ENCODE measurements around the gene FRS3.
A peak's percentile ranks its signal among the peaks of the same experiment; 100 is the strongest.

Gene FRS3

DNA sequence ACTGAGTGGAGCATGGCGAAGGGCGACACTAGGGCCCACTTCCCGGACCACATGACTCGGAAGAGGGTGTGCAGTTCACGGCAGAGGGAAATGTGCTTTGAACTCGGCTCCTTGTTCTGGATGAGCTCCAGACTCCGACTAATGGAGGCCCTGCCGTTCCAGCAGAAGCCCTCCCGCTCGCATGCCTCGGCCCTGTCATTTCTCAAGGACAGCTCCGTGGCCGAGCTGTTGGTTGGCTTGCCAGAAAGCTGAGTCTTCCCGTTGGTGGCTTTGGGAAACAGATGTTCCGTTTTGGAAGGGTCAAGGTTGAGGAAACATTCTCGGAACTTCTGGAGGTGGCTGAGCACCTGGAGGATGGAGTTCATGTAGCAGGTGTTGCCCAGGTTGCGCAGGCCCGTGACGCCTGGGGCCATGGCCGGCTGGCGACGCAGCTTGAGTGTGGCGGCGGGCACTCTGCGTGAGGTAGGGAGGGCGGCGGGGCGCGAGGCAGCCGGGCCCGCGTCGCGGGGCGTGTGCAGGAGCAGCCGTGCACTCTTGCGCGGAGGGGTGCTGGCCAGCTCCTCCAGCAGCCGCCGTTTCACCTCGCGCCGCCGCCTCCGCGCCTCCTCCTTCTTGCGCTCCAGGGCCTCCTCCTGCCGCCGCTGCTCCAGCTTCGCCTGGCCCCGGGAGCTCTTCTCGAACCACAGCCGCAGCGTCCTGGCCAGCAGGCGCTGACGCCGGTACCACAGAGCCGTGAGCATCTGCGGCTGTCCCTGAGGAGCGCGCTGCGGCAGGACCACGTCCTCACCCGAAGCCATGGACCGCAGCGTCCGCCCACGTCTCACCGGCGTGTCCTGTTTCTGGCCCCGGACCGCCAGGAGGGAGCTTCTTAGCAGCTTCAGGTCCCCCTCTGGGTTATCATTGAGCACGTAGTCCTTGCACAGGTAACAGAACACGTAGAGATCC is 26.4 kb upstream of the FRS3 start:
- TF ChIP-seq, protein P1, sequence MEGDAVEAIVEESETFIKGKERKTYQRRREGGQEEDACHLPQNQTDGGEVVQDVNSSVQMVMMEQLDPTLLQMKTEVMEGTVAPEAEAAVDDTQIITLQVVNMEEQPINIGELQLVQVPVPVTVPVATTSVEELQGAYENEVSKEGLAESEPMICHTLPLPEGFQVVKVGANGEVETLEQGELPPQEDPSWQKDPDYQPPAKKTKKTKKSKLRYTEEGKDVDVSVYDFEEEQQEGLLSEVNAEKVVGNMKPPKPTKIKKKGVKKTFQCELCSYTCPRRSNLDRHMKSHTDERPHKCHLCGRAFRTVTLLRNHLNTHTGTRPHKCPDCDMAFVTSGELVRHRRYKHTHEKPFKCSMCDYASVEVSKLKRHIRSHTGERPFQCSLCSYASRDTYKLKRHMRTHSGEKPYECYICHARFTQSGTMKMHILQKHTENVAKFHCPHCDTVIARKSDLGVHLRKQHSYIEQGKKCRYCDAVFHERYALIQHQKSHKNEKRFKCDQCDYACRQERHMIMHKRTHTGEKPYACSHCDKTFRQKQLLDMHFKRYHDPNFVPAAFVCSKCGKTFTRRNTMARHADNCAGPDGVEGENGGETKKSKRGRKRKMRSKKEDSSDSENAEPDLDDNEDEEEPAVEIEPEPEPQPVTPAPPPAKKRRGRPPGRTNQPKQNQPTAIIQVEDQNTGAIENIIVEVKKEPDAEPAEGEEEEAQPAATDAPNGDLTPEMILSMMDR (IDR thresholded peaks at IDR 0.05; ENCODE audit: insufficient read depth, low read depth, low read length, missing control alignments) = no peak
- no peak overlapping the region for H3K4me3 ChIP-seq (ENCODE audit: low read length)
- no peak for DNase-seq (ENCODE audit: low read depth)

DNA sequence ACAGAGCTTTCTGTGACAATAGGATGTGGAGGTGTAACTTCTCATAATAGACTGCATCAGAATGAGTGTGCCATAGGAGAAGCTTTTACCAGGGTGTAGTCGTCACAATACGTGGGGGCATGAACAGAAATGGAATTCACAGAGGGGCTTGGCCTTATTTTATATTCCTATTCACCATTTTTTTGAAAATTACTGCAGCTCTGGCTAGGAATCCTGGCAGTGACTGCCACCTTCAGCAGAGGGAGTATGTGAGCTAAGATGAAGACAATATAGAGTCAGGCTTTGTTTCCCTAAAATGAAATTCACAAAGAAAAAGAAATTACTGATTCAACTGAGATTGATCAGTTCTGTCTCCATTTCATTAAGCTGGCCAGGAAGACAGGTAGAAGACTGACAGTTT is 21.7 kb upstream of the FRS3 start:
- TF ChIP-seq, protein P1 (IDR thresholded peaks at IDR 0.05; ENCODE audit: insufficient read depth, low read depth, low read length, missing control alignments) = peak; percentile 73
- DNase-seq (ENCODE audit: low read depth) = peak; percentile 35

DNA sequence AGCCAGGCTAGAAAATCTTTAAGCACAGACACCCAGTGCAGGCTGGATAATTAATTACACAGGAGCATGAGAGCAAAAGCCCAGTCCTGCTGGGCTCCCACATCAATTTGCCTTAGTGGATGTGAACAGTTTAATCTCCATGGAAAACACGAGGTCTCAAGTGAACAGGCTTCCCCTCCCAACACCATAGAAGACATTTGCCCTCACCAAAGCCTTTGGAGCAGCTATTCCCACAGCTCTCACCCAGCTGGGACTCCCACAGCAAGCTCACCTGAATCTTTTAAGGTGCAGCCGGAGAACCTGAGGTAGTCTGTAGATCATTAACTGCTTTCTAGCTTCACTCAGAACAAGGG is 19.8 kb upstream of the FRS3 start:
- TF ChIP-seq, protein P1 (IDR thresholded peaks at IDR 0.05; ENCODE audit: insufficient read depth, low read depth, low read length, missing control alignments) = no peak
- H3K4me3 ChIP-seq (ENCODE audit: low read length) = no peak overlapping the region
- DNase-seq (ENCODE audit: low read depth) = no peak

More for the DNA sequence above, 21.7 kb upstream of the FRS3 start:
- no peak overlapping the region for H3K4me3 ChIP-seq (ENCODE audit: low read length)

DNA sequence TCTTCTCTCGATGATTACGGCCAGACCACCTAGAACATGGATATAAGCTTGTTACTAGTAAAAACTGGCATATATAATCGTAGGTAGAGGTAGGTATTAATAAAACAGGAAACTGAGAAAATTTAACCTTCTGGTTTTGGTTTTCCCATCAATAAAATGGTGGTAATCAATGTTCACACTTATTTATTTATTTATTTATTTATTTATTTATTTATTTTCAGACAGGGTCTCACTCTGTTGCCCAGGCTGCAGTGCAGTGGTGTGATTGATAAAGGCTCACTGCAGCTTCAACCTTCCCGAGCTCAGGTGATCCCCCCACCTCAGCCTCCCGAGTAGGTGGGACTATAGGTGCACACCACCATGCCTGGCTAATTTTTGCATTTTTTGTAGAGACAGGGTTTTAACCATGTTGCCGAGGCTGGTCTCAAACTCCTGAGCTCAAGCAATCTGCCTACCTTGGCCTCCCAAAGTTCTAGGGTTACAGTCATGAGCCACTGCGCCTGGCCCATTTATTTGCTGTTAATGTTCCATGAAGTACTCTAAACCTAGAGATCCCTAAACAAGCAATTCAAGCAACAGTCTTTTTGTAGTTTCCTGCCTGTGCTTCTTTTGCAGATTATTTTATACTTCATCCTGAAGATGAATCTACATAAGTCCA is 19.3 kb upstream of the FRS3 start:
- DNase-seq (ENCODE audit: low read depth) = no peak
- TF ChIP-seq, protein P1 (IDR thresholded peaks at IDR 0.05; ENCODE audit: insufficient read depth, low read depth, low read length, missing control alignments) = no peak
- H3K4me3 ChIP-seq (ENCODE audit: low read length) = no peak overlapping the region

DNA sequence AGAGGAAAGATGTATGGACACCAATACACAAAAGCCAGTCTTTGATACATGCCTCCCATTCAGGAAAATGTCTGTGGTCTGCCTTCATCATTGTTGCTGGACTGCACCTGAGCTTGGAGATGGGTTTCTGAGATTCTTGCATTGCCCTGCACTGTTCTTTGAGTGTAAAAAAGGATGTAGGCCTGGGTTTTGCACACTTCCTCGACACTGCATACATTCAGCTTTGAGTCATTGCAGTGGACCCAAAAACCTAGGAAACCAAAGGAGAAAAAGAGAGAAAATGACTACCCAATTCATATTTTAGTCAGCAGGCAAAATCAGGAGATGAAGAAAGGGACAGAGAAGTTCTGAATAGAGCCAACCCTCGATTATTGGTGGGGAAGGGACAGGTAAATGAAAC is 16.8 kb upstream of the FRS3 start:
- TF ChIP-seq, protein P1 (IDR thresholded peaks at IDR 0.05; ENCODE audit: insufficient read depth, low read depth, low read length, missing control alignments) = no peak
- DNase-seq (ENCODE audit: low read depth) = no peak

DNA sequence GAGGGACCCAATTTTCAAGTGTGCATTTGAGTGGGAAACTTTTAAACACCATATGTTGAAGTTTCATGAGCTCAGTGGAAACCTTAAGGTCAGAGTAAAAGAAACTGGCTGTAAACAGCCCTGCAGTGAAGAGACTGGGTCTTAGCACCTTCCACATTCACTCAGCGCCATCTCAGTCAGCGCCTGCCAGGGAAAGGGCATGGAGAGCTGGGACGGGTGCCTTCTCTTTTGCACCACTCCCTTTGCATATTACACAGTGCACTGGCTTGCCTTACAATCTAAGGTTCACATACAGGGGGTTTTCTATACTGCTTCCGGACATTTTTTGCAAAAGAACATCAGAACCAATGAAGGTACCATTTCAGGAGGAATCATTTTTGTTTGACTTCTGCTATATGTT is 12.3 kb upstream of the FRS3 start:
- H3K4me3 ChIP-seq (ENCODE audit: low read length) = no peak overlapping the region
- DNase-seq (ENCODE audit: low read depth) = no peak
- TF ChIP-seq, protein P1 (IDR thresholded peaks at IDR 0.05; ENCODE audit: insufficient read depth, low read depth, low read length, missing control alignments) = no peak

More for the DNA sequence above, 16.8 kb upstream of the FRS3 start:
- H3K4me3 ChIP-seq (ENCODE audit: low read length) = no peak overlapping the region

Measured in epithelial cell of esophagus (primary cell).